Glutamatergic neuron (in vitro differentiated cells): ENCODE results near the gene CFAP58. TPM values are rescaled to one million over a fixed set of nuclear protein-coding genes. Genes with fewer than 3 reads are reported as not detected.
A peak's percentile ranks its signal among the peaks of the same experiment; 100 is the strongest.

Source experiments
- DNase-seq: peaks from one replicate; pipeline ENCODE4 v3.0.0; 2022
- H3K27ac Mint-ChIP-seq: one replicate; pipeline ENCODE4 v1.8.0; 2020; ENCODE audit warnings: mild to moderate bottlenecking, mixed read lengths, inconsistent platforms; ENCODE audit not compliant: unreplicated experiment
- H3K27me3 Mint-ChIP-seq: one replicate; pipeline ENCODE4 v1.8.0; 2020; ENCODE audit warnings: mild to moderate bottlenecking, moderate library complexity, mixed read lengths, inconsistent platforms; ENCODE audit not compliant: unreplicated experiment
- H3K36me3 Mint-ChIP-seq: one replicate; pipeline ENCODE4 v1.8.0; 2020; ENCODE audit warnings: mild to moderate bottlenecking, mixed read lengths, inconsistent platforms; ENCODE audit not compliant: unreplicated experiment
- H3K4me1 Mint-ChIP-seq: one replicate; pipeline ENCODE4 v1.8.0; 2020; ENCODE audit warnings: mild to moderate bottlenecking, low read depth, mixed read lengths, inconsistent platforms; ENCODE audit not compliant: unreplicated experiment
- H3K4me3 Mint-ChIP-seq: one replicate; pipeline ENCODE4 v1.8.0; 2020; ENCODE audit warnings: mild to moderate bottlenecking, mixed read lengths, inconsistent platforms; ENCODE audit not compliant: unreplicated experiment
- H3K9me3 Mint-ChIP-seq: one replicate; pipeline ENCODE4 v1.8.0; 2020; ENCODE audit warnings: mild to moderate bottlenecking, moderate library complexity, mixed read lengths, inconsistent platforms; ENCODE audit not compliant: unreplicated experiment
- long read RNA-seq: library from polyadenylated mRNA; unstranded; transcript quantifications from one replicate; pipeline ENCODE4 v2.0.0, GENCODE V29; 2020; ENCODE audit not compliant: unreplicated experiment
- total RNA-seq: library from RNA; stranded (reverse); fragmentation: NEBNext Ultra II Directional; extraction: Animal tissue kit (Norgen Biotek cat#: 25700); gene quantifications from one replicate; pipeline ENCODE4 v1.2.1, GENCODE V29; 2021; ENCODE audit not compliant: unreplicated experiment
- TF ChIP-seq, protein P1 (sequence below): fragments of 200-600 bp; sonication (generic); IDR thresholded peaks from one replicate; pipeline ENCODE4 v1.5.0; 2021; ENCODE audit not compliant: partially characterized antibody, unreplicated experiment

Gene CFAP58, protein sequence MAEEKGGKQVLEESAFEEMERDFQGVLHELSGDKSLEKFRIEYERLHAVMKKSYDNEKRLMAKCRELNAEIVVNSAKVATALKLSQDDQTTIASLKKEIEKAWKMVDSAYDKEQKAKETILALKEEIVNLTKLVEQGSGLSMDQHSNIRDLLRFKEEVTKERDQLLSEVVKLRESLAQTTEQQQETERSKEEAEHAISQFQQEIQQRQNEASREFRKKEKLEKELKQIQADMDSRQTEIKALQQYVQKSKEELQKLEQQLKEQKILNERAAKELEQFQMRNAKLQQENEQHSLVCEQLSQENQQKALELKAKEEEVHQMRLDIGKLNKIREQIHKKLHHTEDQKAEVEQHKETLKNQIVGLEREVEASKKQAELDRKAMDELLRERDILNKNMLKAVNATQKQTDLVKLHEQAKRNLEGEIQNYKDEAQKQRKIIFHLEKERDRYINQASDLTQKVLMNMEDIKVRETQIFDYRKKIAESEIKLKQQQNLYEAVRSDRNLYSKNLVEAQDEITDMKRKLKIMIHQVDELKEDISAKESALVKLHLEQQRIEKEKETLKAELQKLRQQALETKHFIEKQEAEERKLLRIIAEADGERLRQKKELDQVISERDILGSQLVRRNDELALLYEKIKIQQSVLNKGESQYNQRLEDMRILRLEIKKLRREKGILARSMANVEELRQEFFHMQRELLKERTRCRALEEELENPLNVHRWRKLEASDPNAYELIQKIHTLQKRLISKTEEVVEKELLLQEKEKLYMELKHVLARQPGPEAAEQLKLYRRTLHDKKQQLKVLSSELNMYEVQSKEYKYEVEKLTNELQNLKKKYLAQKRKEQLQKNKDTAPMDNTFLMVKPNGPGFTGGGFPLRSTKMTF
- 2.2 TPM for total RNA-seq
- long read RNA-seq, partial matches to known transcripts, result 1 of 3 reads
- long read RNA-seq, other reads (novel, unspliced or antisense), result 2 of 3 reads

DNA sequence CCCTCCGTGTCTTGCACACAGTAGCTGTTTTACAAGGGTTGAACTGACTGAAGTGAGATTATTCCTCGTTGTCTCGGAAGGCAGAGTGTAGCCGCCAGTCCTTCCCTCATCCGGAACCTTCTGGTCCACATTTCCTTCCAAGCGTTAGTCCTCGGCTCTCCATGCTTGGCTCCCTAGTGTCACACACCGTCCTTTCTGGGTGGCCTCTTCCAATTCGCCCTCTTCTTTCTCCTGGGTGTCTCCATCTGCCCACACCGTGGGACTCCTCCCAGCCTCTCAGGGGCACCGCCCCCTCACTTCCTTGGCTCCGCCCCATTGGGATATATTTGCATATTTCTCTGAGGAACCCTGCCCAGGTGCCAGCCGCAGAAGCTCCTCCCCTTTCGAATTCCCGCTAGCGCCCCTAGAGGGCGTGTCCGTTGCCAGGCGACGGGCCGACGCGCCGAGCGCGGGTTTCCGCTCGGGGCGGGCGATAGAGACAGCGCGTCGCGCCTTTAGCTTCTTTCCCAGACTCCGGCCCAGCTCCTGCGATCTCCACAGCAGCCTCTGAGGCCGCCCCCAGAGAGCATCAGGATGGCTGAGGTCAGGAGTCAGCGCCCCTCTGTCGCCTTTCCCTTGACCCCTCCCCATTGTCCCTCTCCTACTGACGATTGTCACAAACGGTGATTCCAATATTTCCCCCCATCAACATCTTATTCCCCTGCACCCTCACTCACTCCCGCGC, at the start of gene CFAP58:
Gene CFAP58 (plus strand): TSS at position 509 of the 724 bp plus-strand sequence. CDS start 65 bp downstream, at position 574.
- no peaks in the 10 kb centered on the region for H3K9me3 Mint-ChIP-seq
- H3K36me3 Mint-ChIP-seq, result no peaks in the 10 kb centered on the region
- peaks cover 4% of the 10 kb centered on the region for H3K4me1 Mint-ChIP-seq
- TF ChIP-seq, protein P1, sequence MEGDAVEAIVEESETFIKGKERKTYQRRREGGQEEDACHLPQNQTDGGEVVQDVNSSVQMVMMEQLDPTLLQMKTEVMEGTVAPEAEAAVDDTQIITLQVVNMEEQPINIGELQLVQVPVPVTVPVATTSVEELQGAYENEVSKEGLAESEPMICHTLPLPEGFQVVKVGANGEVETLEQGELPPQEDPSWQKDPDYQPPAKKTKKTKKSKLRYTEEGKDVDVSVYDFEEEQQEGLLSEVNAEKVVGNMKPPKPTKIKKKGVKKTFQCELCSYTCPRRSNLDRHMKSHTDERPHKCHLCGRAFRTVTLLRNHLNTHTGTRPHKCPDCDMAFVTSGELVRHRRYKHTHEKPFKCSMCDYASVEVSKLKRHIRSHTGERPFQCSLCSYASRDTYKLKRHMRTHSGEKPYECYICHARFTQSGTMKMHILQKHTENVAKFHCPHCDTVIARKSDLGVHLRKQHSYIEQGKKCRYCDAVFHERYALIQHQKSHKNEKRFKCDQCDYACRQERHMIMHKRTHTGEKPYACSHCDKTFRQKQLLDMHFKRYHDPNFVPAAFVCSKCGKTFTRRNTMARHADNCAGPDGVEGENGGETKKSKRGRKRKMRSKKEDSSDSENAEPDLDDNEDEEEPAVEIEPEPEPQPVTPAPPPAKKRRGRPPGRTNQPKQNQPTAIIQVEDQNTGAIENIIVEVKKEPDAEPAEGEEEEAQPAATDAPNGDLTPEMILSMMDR, result peak; percentile 86
- no peak within 1 kb of the TSS for H3K4me3 Mint-ChIP-seq
- peak within 1 kb of the TSS; percentile 85 for H3K27ac Mint-ChIP-seq
- peak; percentile 95 for DNase-seq
- no peaks in the 10 kb centered on the region for H3K27me3 Mint-ChIP-seq

DNA sequence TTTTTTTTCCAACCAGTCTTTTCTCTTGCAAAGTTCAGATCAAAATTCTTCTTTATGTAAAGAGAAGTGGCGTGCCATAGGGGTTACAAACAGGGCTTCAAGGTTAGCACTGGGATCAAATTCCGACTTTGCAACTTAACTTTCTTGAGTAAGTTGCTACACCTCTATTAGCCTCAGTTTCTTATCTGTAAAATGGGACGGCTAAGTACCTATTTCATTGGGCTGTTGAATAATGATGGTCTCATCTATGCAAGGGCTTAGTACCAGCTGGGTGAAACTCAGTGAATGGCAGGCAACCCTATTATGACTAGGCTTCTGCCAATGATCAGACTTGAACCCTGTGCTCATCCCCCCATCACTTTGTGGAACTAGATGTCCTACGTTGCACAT, 49.3 kb upstream of the CFAP58 start:
- Mint-ChIP-seq H3K27ac (peak overlapping the region; percentile 13), H3K36me3 (peaks cover 20% of the 10 kb centered on the region), H3K9me3 (peaks cover 16% of the 10 kb centered on the region), H3K4me1 (peaks cover 53% of the 10 kb centered on the region), H3K27me3 (peaks cover 9% of the 10 kb centered on the region), H3K4me3 (no peak overlapping the region)
- TF ChIP-seq, protein P1, result no peak
- DNase-seq, result no peak

DNA sequence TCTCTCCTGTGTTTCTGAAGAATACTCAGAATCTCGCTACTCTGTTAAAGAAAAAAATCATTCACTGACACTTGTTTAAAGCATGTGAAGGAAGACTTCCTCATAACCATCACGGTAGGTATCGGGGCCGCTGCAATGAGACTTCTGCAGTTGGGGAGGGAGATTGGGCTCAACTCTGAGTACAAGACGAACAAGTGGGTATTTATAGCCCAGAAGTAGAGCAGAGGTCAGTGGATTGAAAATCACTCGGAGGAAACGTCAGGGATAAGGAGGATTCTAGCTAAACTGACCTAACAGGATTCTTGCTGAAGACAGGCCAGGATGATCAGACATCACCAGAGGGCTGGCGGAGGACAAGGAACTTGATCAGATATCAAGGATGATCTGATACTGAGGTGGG, 48.7 kb upstream of the CFAP58 start:
- Mint-ChIP-seq H3K4me1 (peaks cover 47% of the 10 kb centered on the region), H3K27me3 (peaks cover 9% of the 10 kb centered on the region), H3K36me3 (peaks cover 20% of the 10 kb centered on the region), H3K27ac (peak overlapping the region; percentile 13), H3K9me3 (peaks cover 16% of the 10 kb centered on the region), H3K4me3 (no peak overlapping the region)
- no peak for DNase-seq
- TF ChIP-seq, protein P1, result no peak

DNA sequence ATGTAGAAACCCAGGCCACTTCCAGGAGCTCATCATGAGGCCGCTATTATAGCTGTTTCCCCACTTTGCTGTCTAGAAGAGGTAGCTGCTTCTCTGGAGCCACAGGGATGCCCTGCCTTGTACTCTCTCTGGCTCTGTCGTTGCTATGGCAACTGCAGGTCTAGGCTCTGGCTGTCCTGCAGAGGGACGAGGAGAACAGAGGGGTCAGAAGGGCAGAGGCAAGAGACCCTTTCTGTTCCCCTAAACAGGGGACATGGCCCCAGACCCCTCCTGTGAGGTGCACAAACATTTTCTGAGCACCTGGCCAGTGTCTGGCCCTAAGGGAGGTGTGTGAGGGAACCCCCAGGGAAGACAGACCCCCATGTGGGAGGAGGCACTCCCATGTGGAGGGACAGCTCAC, 46.7 kb upstream of the CFAP58 start:
- H3K27ac Mint-ChIP-seq, result peak overlapping the region; percentile 45
- no peak for DNase-seq

More for the DNA sequence above, 46.7 kb upstream of the CFAP58 start:
- H3K9me3 Mint-ChIP-seq, result peaks cover 7% of the 10 kb centered on the region
- no peak overlapping the region for H3K4me3 Mint-ChIP-seq
- TF ChIP-seq, protein P1, result no peak
- H3K36me3 Mint-ChIP-seq, result peaks cover 20% of the 10 kb centered on the region
- peaks cover 29% of the 10 kb centered on the region for H3K4me1 Mint-ChIP-seq
- H3K27me3 Mint-ChIP-seq, result peaks cover 2% of the 10 kb centered on the region
